NCI-H2227 treated with DMSO at 0.1 percent for 48 hours (cell line): ENCODE results near the gene F10.

Experiments used
- DNase-seq: peaks from one replicate; lab custom pipeline; 2025; lab: John Stamatoyannopoulos, UW

The F10 gene

GRCh38 chr13:113117335-113117872 lies 5.2 kb upstream of the F10 start:
- no peak for DNase-seq

GRCh38 chr13:113117911-113118260 lies 4.7 kb upstream of the F10 start:
- no peak for DNase-seq

GRCh38 chr13:113118261-113119021 lies 4.2 kb upstream of the F10 start:
- DNase-seq: no peak

- no peak for DNase-seq
Observed at GRCh38 chr13:113119166-113119821, 3.3 kb upstream of the F10 start.

- DNase-seq: no peak
Observed at GRCh38 chr13:113119822-113120189, 2.8 kb upstream of the F10 start.

- DNase-seq: no peak
Observed at GRCh38 chr13:113120300-113121182, 2.1 kb upstream of the F10 start.

GRCh38 chr13:113121183-113121927 lies 1.2 kb upstream of the F10 start:
- no peak for DNase-seq

GRCh38 chr13:113121928-113122471 lies 599 bp upstream of the F10 start:
- DNase-seq: no peak

- no peak for DNase-seq
Observed at GRCh38 chr13:113123226-113124201, 915 bp downstream of the F10 start.

- no peak for DNase-seq
Observed at GRCh38 chr13:113124211-113124970, 1.8 kb downstream of the F10 start.

- no peak for DNase-seq
Observed at GRCh38 chr13:113125506-113126264, 3.1 kb downstream of the F10 start.

- DNase-seq: no peak
Observed at GRCh38 chr13:113126265-113127150, 3.9 kb downstream of the F10 start.

GRCh38 chr13:113129480-113129879 lies 6.9 kb downstream of the F10 start:
- no peak for DNase-seq

- DNase-seq: no peak
Observed at GRCh38 chr13:113129921-113130750, 7.5 kb downstream of the F10 start.

- no peak for DNase-seq
Observed at GRCh38 chr13:113135281-113135760, 12.7 kb downstream of the F10 start.

GRCh38 chr13:113137691-113138298 lies 15.2 kb downstream of the F10 start:
- DNase-seq: no peak
